Measurements from ENCODE around the gene LRCH2.
"Not testable (repeated sequence)": the region's sequence is repeated elsewhere in the genome, so short reads cannot be mapped to it uniquely, and the experiment has no call there.

The LRCH2 gene

DNA sequence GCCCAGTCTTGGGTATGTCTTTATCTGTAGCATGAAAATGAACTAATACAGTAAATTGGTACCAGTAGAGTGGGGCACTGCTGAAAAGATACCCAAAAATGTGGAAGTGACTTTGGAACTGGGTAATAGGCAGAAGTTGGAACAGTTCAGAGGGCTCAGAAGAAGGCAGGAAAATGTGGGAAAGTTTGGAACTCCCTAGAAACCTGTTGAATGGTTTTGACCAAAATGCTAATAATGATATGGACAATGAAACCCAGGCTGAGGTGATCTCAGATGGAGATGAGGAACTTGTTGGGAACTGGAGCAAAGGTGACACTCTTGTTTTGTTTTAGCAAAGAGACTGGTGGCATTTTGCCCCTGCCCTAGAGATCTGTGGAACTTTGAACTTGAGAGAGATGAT lies 24.3 kb downstream of the LRCH2 start:
- DNase-seq = not testable (repeated sequence)

DNA sequence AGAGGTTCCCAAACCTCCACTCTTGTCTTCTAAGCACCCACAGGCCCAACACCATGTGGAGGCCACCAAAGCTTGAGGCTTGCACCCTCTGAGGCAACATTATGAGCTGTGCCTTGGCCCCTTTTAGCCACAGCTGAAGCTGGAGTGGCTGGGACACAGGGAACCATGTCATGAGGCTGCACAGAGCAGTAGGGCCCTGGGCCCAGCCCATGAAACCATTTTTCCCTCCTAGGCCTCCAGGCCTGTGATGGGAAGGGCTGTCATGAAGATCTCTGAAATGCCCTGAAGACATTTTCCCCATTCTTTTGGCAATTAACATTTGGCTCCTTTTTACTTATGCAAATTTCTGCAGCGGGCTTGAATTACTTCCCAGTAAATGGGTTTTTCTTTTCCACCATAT lies 29.9 kb downstream of the LRCH2 start:
- DNase-seq = no peak

DNA sequence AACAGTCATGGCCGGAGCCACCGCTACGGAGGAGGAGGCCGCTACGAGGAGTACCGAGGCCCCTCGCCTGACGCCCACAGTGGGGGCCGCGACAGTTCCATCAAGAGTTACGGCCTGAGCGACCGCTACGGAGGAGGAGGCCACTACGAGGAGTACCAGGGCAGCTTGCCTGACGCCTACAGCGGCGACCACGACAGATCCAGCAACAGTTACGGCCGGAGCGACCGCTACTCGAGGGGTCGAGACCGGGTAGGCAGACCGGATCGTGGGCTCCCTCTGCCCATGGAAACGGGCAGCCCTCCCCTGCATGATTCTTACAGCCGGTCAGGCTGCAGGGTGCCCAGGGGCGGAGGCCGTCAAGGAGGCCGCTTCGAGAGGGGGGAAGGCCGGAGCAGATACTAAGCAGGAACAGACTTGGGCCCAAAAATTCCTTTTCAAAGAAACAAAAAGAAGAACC lies 41.6 kb downstream of the LRCH2 start:
- no peak for DNase-seq

DNA sequence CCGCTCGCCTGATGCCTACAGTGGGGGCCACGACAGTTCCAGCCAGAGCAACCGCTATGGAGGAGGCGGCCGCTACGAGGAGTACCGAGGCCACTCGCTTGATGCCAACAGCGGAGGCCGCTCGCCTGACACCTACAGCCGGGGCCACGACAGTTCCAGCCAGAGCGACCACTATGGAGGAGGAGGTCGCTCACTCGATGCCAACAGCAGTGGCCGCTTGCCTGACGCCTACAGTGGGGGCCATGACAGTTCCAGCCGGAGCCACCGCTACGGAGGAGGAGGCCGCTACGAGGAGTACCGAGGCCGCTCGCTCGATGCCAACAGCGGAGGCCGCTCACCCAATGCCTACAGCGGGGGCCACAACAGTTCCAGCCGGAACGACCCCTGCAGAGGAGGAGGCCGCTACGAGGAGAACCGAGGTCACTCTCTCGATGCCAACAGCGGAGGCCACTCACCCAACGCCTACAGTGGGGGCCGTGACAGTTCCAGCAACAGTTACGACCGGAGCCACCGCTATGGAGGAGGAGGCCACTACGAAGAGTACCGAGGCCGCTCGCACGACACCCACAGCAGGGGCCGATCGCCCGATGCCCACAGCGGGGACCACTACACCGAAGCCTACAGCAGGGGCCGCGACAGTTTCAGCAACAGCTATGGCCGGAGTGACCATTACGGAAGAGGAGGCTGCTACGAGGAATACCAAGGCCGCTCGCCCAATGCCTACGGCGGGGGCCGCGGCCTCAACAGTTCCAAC lies 42.2 kb downstream of the LRCH2 start:
- no peak for DNase-seq

DNA sequence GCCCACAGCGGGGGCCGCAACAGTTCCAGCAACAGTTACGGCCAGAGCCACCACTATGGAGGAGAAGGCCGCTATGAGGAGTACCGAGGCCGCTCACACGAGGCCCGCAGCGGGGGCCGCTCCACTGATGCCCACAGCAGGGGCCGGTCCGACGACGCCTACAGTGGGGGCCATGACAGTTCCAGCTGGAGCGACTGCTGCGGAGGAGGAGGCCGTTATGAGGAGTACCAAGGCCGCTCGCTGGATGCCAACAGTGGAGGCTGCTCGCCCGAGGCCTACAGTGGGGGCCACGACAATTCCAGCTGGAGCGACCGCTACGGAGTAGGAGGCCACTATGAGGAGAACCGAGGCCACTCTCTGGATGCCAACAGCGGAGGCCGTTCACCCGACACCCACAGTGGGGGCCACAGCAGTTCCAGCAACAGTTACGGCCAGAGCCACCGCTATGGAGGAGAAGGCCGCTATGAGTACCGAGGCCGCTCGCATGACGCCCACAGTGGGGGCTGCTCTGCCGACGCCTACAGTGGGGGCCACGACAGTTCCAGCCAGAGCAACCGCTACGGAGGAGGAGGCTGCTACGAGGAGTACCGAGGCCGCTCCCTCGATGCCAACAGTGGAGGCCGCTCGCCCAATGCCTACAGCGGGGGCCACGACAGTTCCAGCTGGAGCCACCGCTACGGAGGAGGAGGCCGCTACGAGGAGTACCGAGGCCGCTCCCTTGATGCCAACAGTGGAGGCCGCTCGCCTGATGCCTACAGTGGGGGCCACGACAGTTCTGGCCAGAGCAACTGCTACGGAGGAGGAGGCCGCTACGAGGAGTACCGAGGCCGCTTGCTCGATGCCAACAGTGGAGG lies 43.0 kb downstream of the LRCH2 start:
- no peak for DNase-seq

DNA sequence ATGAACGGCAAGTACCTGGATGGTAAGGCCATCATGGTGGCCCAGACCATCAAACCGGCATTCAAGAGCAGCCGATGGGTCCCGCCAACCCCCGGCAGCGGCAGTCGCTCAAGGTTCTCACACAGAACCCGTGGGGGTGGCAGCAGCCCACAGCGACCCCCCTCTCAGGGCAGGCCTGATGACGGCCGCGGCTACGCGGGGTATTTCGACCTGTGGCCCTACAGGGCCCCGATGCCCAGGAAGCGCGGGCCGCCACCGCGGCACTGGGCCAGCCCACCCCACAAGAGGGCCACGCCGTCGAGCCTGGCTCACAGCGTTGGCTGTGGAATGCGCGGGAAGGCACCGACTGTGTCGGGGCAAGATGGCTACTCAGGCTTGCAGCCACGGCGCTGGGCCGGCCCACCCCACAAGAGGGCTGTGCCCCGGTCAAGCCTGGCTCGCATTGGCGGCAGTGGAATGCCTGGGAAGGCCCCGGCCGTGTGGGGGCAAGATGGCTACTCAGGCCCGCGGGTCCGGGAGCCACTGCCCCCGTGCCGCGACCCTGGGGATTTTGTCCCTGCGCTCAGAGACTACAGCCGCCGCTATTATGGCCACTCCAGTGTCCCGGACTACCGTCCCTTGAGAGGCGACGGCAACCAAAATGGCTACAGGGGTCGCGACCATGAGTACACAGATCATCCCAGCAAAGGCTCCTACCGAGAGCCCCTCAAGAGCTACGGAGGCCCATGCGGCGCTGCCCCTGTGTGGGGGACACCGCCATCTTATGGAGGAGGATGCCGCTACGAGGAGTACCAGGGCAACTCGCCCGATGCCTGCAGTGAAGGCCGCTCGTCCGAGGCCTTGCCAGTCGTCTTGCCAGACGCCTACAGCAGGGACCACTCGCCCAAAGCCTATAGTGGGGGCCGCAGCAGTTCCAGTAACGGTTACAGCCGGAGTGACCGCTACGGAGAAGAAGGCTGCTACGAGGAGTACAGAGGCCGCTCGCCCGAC lies 44.0 kb downstream of the LRCH2 start:
- no peak for DNase-seq

DNA sequence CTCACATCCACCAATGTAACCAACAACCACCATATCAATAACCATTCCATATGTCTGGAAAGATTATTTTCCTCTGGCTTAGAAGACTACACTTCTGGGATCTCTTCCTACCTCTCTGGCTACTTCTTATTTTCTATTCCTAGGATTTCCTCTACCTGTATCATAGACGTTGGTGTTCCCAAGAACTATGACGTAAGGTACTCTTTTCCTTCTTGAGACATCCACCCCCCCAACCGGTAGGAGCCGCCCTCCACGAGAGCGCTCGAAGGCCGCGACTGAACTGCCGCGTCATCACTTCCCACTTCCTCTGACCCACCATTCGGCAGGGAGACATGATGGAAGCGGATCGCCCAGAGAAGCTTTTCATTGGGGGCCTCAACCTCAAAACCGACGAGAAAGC lies 44.8 kb downstream of the LRCH2 start, which contains the start of gene RBMXL3:
Gene RBMXL3, plus strand, starts transcription at position 301 of the 400 bp plus-strand sequence. Its CDS starts 32 bp downstream, at position 333.
- no peak for DNase-seq

DNA sequence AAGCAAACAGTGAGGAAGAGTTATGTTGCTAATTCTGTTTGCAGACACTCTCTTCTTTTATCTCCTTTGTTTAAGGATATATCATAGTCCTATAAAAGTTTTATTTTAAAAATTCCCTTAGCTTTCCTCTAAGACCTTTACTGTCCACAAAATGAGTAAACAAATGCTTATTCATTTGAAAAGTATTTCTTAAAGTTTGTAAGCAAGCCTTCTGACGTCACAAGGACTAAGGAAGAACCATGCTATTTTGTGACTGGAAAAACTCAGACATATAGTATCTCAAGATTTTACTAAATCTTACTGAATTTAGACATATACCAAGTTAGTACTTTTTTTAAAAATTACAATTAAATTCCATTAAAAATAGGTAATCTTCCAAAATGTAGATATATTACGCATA lies 49.9 kb downstream of the LRCH2 start:
- DNase-seq = no peak

DNA sequence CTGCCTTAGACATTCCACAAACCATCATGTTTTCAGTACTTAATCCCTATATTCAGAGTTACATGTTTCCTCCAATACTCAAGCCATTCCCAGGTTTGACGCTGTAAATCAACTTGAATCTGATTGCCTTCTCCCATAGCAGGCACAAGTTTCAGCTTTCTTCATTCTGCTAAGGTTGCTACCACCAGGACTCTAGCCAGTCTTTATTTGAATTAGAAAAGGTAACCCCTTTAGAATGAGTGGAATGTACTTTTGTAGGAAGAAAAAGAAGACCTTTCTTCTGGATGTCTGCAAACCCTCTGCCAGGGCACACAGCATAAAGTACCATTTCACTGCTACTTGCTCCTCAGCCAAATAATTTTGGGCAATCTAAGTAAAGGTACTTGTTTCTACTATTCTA lies 55.4 kb downstream of the LRCH2 start:
- no peak for DNase-seq

DNA sequence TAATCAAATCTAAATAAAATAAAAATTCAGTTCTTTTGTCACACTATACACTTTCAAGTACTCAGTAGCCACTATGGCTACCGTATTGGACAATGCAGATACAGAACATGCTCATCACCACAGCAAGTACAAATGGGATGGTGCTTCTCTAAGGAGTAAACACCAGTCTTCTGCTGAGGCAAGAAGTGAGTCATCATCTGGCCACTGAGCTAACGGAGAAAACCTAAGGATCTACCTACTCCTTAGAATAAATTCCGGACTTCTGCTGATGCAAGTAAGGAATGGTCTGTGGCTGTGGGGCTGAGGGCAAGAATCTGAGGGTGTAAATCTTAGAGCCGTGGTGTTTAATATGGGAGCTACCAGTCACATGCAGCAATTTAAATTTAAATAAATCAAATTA lies 56.0 kb downstream of the LRCH2 start:
- DNase-seq = no peak

DNA sequence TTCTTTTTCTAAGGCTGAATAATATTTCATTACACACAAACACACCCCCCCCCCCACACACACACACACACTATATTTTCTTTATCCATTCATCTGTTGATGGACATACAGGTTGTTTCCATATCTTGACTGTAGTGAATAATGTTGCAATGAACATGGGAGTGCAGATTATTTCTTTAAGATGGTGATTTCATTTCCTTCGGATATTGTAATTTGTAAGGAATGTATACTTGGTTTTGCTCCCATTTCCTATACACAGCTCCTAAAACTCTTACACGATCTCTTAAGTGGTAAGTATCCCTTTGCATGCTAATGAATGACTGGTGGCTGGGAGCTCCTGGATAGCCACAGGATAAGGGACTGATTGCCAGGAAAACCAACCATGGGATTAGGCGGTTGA lies 59.3 kb downstream of the LRCH2 start:
- no peak for DNase-seq

DNA sequence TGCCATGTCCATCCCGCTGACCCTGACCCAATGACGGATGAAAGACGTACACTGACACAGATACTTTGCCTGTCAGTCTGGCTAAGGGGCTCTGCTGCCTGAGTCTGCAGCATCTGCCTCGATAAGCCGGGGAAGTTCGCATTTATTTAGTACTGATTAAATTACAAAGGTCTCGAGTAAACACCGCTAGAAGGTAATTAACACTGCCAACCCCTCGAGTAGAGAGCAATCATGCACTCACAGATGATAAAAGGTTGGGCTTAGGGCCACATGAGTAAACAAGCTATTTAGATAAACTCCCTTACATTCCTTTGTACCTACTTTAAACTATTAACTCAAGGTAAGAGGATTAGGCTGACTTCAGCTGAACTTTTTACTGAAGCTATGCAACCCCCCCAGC lies 60.7 kb downstream of the LRCH2 start:
- no peak for DNase-seq

DNA sequence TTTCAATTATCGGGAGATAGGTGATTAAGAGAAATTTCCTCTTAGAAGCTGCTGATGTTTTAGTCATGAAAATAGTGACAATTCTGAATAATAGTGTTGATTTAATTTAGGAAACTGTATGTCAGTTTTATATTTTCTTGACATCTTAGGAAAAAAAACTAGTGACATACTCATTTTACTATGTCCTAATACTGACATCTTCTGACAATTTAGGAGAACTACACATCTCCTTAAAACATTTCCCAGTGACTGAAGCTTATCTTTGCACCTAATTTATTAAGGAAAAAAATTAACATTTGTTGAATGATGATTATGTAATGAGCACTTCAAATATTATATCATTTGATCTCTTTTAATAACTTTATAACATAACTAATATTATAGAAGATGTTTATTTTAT lies 86.7 kb downstream of the LRCH2 start:
- DNase-seq = peak; percentile 44

DNA sequence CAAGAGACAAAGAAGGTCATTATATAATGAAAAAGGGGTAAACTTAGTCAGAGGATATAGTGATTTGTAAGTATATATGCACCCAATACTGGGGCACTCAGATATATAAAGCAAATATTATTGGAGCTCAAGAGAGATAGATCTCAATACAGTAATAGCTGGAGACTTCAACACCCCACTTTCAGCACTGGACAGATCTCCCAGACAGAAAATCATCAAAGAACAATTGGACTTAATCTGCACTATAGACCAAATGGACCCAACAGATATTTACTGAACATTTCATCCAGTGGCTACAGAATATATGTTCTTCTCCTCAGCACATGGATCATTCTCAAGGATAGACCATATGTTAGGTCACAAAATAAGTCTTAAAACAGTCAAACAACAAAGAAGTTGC lies 91.8 kb downstream of the LRCH2 start:
- DNase-seq = no peak

DNA sequence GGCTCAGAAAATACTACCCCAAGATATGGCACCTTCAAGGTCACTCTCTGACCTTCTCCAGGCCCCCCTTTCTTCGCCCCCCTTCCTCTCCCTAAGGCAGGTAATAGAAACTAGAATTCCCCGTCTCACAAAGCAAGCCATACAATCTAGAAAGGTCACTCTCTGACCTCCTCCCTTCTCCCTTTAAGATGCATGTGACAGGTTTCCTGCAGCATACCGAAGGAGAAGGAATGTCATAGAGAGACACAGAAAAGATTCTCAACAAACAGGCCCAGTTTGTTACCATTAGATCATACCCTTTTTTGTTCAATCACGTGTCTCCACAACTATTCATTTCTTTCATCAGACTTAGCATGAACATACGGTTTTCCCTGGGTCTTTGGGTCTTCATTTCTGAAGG lies 95.9 kb downstream of the LRCH2 start:
- DNase-seq = no peak

DNA sequence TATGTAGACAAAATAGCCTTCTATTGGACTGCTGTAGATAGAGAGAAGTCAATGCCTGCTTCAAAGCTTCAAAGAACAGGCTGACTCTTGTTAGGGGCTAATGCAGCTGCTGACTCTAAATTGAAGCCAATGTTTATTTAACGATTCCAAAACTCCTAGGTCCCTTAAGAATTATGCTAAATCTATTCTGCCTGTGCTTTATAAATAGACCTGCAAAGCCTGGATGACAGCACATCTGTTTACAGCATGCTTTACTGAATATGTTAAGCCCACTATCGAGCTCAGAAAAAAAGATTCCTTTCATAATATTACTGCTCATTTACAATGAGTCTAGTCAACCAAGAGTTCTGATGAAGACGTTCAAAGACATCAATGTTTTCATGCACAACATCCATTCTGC lies 99.5 kb downstream of the LRCH2 start:
- DNase-seq = no peak

DNA sequence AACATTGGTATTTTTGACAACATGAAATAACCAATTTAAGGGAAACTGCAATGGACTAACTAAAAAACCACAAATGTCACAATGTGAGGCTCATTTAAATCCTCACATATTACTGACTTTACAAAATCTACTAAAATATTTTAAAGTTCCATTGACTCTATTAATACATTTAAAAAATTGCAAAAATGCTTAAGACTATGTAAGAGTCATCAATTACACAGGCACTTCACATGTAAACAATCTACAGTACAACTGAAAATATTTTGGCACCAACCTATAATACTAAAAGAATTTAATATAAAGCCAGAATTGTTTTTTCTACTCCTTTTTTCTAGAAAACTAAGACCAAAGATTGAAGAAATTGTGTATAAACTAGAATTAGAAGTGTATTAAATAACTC lies 121.5 kb downstream of the LRCH2 start:
- DNase-seq = no peak

DNA sequence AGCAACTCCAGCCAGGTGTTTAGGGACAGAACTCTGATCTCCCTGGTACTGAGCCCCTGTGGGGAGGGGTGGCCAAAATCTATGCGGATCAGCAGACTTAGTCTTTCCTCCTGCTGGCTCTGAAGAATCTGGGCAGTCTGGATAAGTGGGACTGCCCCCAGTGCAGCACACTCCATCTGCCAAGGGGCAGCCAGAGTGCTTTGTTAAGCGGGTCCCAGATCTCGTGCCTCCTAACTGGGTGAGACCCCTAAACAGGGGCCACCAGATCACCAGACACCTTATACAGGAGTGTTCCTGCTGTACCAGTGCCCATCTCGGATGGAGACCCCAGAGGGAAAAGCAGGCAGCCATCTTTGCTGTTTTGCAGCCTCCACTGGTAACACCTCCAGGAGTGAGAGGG lies 135.0 kb downstream of the LRCH2 start:
- DNase-seq = no peak

DNA sequence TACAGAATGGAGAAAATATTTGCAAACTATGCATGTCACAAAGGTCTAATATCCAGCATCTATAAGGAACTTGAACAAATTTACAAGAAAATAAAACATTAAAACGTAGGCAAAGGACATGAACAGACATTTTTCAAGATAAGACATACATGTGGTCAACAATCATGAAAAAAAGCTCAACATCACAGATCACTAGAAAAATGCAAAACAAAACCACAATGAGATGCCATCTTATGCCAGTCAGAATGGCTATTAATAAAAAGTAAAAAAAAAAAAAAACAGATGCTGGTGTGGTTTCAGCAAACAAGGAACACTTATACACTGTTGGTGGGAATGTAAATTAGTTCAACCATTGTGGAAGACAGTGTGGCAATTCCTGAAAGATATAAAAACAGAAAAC lies 140.7 kb downstream of the LRCH2 start:
- DNase-seq = no peak

DNA sequence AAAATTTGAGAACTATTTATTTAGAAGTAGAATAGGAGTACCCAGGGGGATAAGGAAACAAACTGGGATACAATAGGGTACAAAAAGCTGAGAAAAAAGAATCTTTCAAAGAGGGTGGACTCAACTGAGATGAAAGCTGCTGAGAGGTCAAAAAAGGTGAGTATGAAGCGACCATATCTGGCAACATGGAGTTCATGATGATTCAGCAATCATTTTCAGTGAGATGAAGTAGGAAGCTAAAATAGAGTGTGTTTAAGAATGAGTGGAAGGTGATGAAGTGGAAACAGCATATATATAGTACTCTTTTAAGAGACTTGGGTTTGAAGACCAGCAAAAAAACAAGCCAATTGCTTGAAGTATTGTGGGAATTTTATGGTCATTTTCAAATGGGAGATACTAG lies 144.5 kb downstream of the LRCH2 start:
- DNase-seq = no peak

DNA sequence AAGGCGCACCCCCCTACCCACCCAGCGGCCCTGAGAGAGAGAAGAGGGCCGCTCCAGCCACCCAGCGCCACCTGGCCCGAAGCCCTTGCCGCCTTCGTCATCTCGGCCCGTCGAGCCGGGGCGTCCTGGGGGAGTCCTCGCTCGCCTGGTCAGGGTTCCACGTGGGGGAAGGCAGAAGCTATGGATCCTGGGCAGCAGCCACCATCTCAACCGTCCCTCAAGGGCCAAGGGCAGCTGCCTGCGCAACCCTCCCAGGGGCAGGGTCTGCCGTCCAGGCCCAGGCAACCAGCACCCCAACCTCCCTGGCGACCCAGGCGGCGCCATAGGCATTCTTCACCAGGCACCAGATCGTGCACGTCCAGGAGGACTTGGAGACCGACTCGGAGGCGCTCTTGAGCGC lies 165.0 kb downstream of the LRCH2 start:
- no peak for DNase-seq

DNA sequence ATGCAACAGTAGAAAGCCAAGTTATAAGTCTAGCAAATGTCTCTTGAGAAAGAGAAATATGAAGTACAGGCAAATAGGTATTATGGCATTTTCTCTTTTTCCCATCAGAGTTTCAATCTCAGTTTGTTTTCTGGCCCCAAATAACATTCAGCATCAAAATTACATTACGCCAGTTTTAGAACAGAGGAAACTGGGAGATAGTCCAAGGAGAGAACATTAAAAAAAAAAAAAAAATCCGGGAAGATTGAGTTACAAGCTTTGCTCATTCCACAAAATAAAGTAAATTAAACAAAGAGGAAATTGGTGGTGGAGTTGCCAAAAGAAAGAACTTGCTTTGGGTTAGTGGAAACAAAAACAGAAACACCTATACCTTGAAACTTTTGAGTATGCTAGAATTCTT lies 166.1 kb downstream of the LRCH2 start:
- no peak for DNase-seq

DNA sequence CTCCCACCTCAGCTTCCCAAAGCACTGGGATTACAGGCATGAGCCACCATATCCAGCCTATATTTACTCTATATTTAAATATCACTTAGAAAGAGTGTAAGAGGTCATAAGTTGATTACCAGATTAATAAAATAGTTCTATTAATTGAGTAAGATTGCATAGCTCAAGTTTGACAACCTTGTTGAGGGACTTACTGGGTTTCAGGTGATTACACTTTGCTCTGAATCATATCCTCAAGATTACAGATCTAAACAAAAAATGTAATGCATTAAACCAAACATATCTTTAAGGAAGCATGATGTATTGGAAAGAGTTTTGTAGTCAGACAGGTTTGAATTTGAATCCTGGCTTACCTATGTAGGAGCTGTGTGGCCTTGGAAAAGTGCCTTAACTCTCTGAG lies 168.6 kb downstream of the LRCH2 start:
- DNase-seq = no peak

All from DMS53 (cell line).